Measurements from ENCODE around the gene EPS8.

Gene EPS8

DNA sequence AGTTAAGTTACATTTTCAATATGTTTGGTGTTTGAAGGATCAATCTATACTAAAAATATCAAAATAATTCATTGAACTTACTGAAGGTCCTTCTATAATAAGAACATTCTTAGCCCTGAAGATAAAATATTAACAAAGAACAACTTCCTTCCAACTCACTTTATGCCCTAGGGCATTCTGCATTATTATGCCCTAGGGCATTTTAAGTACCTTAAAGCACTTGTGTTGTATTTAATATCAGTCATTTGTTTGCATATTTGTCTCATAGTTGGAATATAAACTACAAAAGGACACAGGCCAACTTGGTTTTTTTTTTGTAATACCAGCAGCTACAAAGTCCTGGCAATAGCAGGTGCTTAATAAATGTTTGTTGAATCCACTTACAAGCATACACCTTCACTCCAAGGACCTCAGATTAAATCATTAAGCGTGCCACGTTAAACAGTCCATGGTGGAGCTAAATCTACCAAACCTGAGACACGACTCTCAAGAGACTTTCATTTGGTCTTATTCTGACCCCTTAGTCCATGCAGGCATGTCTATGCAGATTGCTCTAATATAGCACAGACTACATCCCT, 50.7 kb downstream of the EPS8 start:
- no peak for TF ChIP-seq REST (IDR thresholded peaks at IDR 0.05; ENCODE audit: insufficient read depth in 1 of 2, low read depth in 2 of 2, low read length in 2 of 2)
- no peak for TF ChIP-seq TAF1 (IDR thresholded peaks at IDR 0.05; ENCODE audit: borderline replicate concordance, insufficient read depth, low read length)
- TF ChIP-seq SIN3A (IDR thresholded peaks at IDR 0.05; ENCODE audit: borderline replicate concordance, insufficient read depth, low read length), result no peak
- TF ChIP-seq FOXP2 (optimal IDR thresholded peaks at IDR 0.05; ENCODE audit: borderline replicate concordance, extremely low read depth, extremely low read length, insufficient read depth), result no peak
- no peak for TF ChIP-seq POLR2AphosphoS5 (IDR thresholded peaks at IDR 0.05; ENCODE audit: low read depth, low read length)

GRCh38 chr12:15735837-15736615, 53.2 kb downstream of the EPS8 start:
- TF ChIP-seq FOXP2 (optimal IDR thresholded peaks at IDR 0.05; ENCODE audit: borderline replicate concordance, extremely low read depth, extremely low read length, insufficient read depth) (no peak), SIN3A (IDR thresholded peaks at IDR 0.05; ENCODE audit: borderline replicate concordance, insufficient read depth, low read length) (no peak), POLR2AphosphoS5 (IDR thresholded peaks at IDR 0.05; ENCODE audit: low read depth, low read length) (no peak), REST (IDR thresholded peaks at IDR 0.05; ENCODE audit: insufficient read depth in 1 of 2, low read depth in 2 of 2, low read length in 2 of 2) (no peak), TAF1 (IDR thresholded peaks at IDR 0.05; ENCODE audit: borderline replicate concordance, insufficient read depth, low read length) (no peak)

- no peak for TF ChIP-seq TAF1 (IDR thresholded peaks at IDR 0.05; ENCODE audit: borderline replicate concordance, insufficient read depth, low read length)
- TF ChIP-seq POLR2AphosphoS5 (IDR thresholded peaks at IDR 0.05; ENCODE audit: low read depth, low read length), result no peak
- no peak for TF ChIP-seq FOXP2 (optimal IDR thresholded peaks at IDR 0.05; ENCODE audit: borderline replicate concordance, extremely low read depth, extremely low read length, insufficient read depth)
- TF ChIP-seq REST (IDR thresholded peaks at IDR 0.05; ENCODE audit: insufficient read depth in 1 of 2, low read depth in 2 of 2, low read length in 2 of 2), result no peak
- no peak for TF ChIP-seq SIN3A (IDR thresholded peaks at IDR 0.05; ENCODE audit: borderline replicate concordance, insufficient read depth, low read length)
These were observed 56.1 kb downstream of the EPS8 start for GRCh38 chr12:15733136-15733535.

- TF ChIP-seq SIN3A (IDR thresholded peaks at IDR 0.05; ENCODE audit: borderline replicate concordance, insufficient read depth, low read length) (no peak), TAF1 (IDR thresholded peaks at IDR 0.05; ENCODE audit: borderline replicate concordance, insufficient read depth, low read length) (no peak), REST (IDR thresholded peaks at IDR 0.05; ENCODE audit: insufficient read depth in 1 of 2, low read depth in 2 of 2, low read length in 2 of 2) (no peak), FOXP2 (optimal IDR thresholded peaks at IDR 0.05; ENCODE audit: borderline replicate concordance, extremely low read depth, extremely low read length, insufficient read depth) (no peak), POLR2AphosphoS5 (IDR thresholded peaks at IDR 0.05; ENCODE audit: low read depth, low read length) (no peak)
These were observed 56.7 kb downstream of the EPS8 start for GRCh38 chr12:15732341-15733061.

Measured in PFSK-1 (cell line).